HepG2 (cell line): ENCODE results near the gene TGM1. TPM values are rescaled to one million over a fixed set of nuclear protein-coding genes. Genes with fewer than 3 reads are reported as not detected.

Source experiments
- CEBPZ ChIP-seq: IDR thresholded peaks from 2 replicates; pipeline ENCODE4 v1.6.1; 2012; ENCODE audit warnings: low read length, improper control_type of control experiment
- IKZF1 ChIP-seq: fragments of 450-650 bp; IDR thresholded peaks from 2 replicates; pipeline ENCODE4 v1.7.1; 2016
- MXD1 ChIP-seq: sonication (generic); formaldehyde crosslinking; IDR thresholded peaks from 2 replicates; pipeline ENCODE4 v1.4.0; 2020; ENCODE audit warnings: mild to moderate bottlenecking, missing genetic modification reagents
- ONECUT2 ChIP-seq: sonication (generic); formaldehyde crosslinking; IDR thresholded peaks from 2 replicates; pipeline ENCODE4 v1.4.0; 2020; ENCODE audit warnings: missing genetic modification reagents
- RXRB ChIP-seq: IDR thresholded peaks from 2 replicates; pipeline ENCODE4 v1.6.1; 2016; ENCODE audit warnings: borderline replicate concordance, missing genetic modification reagents, missing compliant biosample characterization
- ZBTB21 ChIP-seq: sonication (generic); formaldehyde crosslinking; IDR thresholded peaks from 2 replicates; pipeline ENCODE4 v1.4.0; 2020; ENCODE audit warnings: missing genetic modification reagents
- ZNF138 ChIP-seq: sonication (generic); formaldehyde crosslinking; IDR thresholded peaks from 2 replicates; pipeline ENCODE4 v1.5.0; 2020; ENCODE audit warnings: mild to moderate bottlenecking, low read depth, missing genetic modification reagents
- ZNF503 ChIP-seq: sonication (generic); formaldehyde crosslinking; IDR thresholded peaks from 2 replicates; pipeline ENCODE4 v1.4.0; 2020; ENCODE audit warnings: missing genetic modification reagents
- ZNF557 ChIP-seq: sonication (generic); formaldehyde crosslinking; IDR thresholded peaks from 2 replicates; pipeline ENCODE4 v1.4.0; 2020; ENCODE audit warnings: missing genetic modification reagents
- ZNF598 ChIP-seq: sonication (generic); formaldehyde crosslinking; IDR thresholded peaks from 2 replicates; pipeline ENCODE4 v1.5.1; 2020; ENCODE audit warnings: mild to moderate bottlenecking, missing genetic modification reagents, borderline replicate concordance
- ZNF749 ChIP-seq: sonication (generic); formaldehyde crosslinking; IDR thresholded peaks from 2 replicates; pipeline ENCODE4 v1.8.0; 2022; ENCODE audit warnings: mild to moderate bottlenecking, missing genetic modification reagents, moderate library complexity, borderline replicate concordance
- ZNF782 ChIP-seq: sonication (generic); formaldehyde crosslinking; IDR thresholded peaks from 2 replicates; pipeline ENCODE4 v1.4.0; 2020; ENCODE audit warnings: missing genetic modification reagents, mild to moderate bottlenecking, borderline replicate concordance
- polyA plus RNA-seq, 8 experiments: library from polyadenylated mRNA; depleted of rRNA in 3 of 8; stranded (reverse) in 7 of 8; unstranded in 1 of 8; fragments of >200 nt; fragmentation: Illumina TruSeq in 4 of 8; extraction: Trizol in 4 of 8; gene quantifications; 2 replicates each; pipeline versions ENCODE4 v1.2.1 to v1.2.3, GENCODE V29; 2011 to 2016; ENCODE audit warnings: low read depth in 4 of 8, missing spikeins in 1 of 8, mixed read lengths in 1 of 8; ENCODE audit not compliant: insufficient read depth in 1 of 8
- total RNA-seq, 5 experiments: library from RNA; depleted of rRNA; stranded (reverse); fragments of >200 nt; fragmentation: Illumina TruSeq; extraction: Trizol; gene quantifications; 2 replicates each; pipeline ENCODE4 v1.2.3, GENCODE V29; 2016; ENCODE audit warnings: low read depth in 1 of 5
- TF ChIP-seq, protein P1 (sequence below): sonication (generic); formaldehyde crosslinking; IDR thresholded peaks from 2 replicates; pipeline ENCODE4 v1.5.0; 2020; ENCODE audit warnings: mild to moderate bottlenecking, missing genetic modification reagents, moderate library complexity
- TF ChIP-seq, protein P2 (sequence below): IDR thresholded peaks from 2 replicates; pipeline ENCODE4 v1.6.1; 2016; ENCODE audit warnings: low read depth
- TF ChIP-seq, protein P3 (sequence below): sonication (generic); formaldehyde crosslinking; IDR thresholded peaks from 2 replicates; pipeline ENCODE4 v1.8.0; 2022; ENCODE audit warnings: missing genetic modification reagents, mild to moderate bottlenecking, inconsistent platforms, borderline replicate concordance

Gene TGM1
- total and polyA plus RNA-seq, 2 of the 13 experiments (the other 11 are each of a cell fraction or from before 2014, with no cell fraction given): 3.2 to 10.6 TPM

DNA sequence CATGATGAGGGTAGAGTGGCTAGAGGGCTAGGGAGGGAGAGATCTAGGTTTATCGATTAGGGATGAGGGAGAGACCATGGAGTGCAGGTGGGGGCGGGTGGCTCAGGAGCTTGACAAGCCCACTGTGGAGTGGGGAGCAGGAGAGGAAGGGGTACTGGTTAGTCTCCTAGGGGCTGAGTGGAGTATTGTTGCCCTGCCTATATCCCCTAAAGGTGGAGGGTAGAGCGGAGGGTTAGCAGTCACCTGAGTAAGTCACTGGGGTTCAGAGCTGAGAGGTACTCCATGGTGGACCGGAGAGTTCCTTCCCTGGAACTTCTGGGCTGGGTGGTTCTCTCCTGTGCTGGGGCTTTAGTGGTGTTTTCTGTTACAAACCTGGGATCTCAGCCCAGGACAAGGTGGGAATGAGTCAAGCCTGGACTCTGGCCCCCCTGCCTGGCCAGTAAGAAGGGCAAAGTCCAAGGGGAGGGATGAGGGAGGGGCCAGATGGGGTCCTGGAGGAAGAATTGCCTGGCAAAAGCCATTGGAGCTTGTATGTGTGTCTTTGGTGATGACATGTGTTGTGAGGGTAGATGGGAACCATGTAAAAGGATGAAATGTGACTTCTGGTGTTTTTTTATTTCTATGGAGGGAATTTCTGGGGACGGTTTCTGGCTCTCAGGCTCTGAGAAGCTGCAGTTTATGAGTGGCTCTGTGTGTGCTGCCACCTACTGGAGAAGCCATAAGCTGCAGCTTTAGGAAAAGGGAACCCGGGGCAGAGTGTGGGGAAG, 44.8 kb upstream of the TGM1 start, which contains the start of gene CIDEB (continued):
- TF ChIP-seq ONECUT2 (peak; percentile 78), ZNF598 (peak; percentile 1; the same call in 1 of the 2 replicates), RXRB (CRISPR knock-in tag) (peak; percentile 93), ZNF557 (no peak), ZNF749 (CRISPR knock-in tag) (peak; percentile 75; the same call in 1 of the 2 replicates), MXD1 (CRISPR knock-in tag) (peak; percentile 67), IKZF1 (no peak), ZBTB21 (CRISPR knock-in tag) (peak; percentile 47), ZNF782 (0 out of 2 replicates have a peak, but pooled peaks have one; percentile 94), CEBPZ (no peak), ZNF503 (peak; percentile 61; the same call in 1 of the 2 replicates), ZNF138 (CRISPR knock-in tag) (no peak)
- TF ChIP-seq, protein P1, sequence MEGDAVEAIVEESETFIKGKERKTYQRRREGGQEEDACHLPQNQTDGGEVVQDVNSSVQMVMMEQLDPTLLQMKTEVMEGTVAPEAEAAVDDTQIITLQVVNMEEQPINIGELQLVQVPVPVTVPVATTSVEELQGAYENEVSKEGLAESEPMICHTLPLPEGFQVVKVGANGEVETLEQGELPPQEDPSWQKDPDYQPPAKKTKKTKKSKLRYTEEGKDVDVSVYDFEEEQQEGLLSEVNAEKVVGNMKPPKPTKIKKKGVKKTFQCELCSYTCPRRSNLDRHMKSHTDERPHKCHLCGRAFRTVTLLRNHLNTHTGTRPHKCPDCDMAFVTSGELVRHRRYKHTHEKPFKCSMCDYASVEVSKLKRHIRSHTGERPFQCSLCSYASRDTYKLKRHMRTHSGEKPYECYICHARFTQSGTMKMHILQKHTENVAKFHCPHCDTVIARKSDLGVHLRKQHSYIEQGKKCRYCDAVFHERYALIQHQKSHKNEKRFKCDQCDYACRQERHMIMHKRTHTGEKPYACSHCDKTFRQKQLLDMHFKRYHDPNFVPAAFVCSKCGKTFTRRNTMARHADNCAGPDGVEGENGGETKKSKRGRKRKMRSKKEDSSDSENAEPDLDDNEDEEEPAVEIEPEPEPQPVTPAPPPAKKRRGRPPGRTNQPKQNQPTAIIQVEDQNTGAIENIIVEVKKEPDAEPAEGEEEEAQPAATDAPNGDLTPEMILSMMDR: peak; percentile 99
- TF ChIP-seq, protein P2, sequence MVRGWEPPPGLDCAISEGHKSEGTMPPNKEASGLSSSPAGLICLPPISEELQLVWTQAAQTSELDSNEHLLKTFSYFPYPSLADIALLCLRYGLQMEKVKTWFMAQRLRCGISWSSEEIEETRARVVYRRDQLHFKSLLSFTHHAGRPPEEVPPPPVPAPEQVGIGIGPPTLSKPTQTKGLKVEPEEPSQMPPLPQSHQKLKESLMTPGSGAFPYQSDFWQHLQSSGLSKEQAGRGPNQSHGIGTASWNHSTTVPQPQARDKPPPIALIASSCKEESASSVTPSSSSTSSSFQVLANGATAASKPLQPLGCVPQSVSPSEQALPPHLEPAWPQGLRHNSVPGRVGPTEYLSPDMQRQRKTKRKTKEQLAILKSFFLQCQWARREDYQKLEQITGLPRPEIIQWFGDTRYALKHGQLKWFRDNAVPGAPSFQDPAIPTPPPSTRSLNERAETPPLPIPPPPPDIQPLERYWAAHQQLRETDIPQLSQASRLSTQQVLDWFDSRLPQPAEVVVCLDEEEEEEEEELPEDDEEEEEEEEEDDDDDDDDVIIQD (CRISPR knock-in tag): peak; percentile 97
- TF ChIP-seq, protein P3, sequence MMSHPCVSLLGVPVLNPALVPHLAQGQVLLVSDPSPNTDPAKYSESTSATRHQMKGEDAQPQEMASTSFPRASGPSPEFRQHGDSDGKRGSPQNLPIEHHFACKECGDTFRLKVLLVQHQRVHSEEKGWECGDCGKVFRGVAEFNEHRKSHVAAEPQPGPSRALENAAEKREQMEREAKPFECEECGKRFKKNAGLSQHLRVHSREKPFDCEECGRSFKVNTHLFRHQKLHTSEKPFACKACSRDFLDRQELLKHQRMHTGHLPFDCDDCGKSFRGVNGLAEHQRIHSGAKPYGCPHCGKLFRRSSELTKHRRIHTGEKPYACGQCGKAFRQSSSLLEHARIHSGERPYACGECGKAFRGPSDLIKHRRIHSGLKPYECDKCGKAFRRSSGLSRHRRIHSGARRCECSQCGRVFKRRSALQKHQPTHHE (CRISPR knock-in tag): no peak
